Measurements from ENCODE around the gene FMNL3. TPM values are rescaled to one million over a fixed set of nuclear protein-coding genes. Genes with fewer than 3 reads are reported as not detected.

FMNL3 gene
- total and polyA plus RNA-seq, 2 experiments from 2014 or later: 8.7 to 32.6 TPM

DNA sequence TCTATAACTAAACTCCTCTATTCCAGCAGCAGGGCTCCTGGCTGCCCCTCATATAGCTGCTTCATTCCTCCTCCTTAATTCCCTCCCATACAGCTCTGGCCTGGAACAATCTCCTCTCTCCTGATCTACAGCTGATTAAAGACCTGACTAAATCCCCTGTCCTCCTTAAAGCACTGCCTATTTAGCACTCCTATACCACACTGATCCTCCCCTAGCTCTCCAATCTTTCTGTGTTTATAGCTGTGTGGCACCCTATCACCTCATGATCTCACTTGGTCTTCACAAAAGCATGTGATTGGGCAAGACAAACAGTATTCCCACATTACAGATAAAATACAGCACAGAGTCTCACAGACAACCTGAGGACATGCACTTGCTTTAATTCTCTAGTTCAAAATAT is 17.4 kb downstream of the FMNL3 start:
- Histone ChIP-seq H4K20me1 (replicated peaks; ENCODE audit: insufficient read depth) (0 out of 2 replicates have a peak, but pooled peaks cover 8% of the 10 kb centered on the region), H3K4me2 (no peak overlapping the region; the same call in 1 of the 2 replicates), H3K36me3 (ENCODE audit: insufficient read depth) (no peaks in the 10 kb centered on the region), H3K9me2 (ENCODE audit: insufficient read depth) (no peaks in the 10 kb centered on the region), H3K79me2 (replicated peaks; ENCODE audit: insufficient read depth) (peaks cover 85% of the 10 kb centered on the region), H3K27ac (ENCODE audit: low read depth) (0 out of 2 replicates have a peak overlapping the region, but pooled peaks have one; percentile 70), H2AFZ (no peak overlapping the region), H3F3A (replicated peaks; ENCODE audit: low read depth) (no peaks in the 10 kb centered on the region), H3K4me3 (no peak overlapping the region), H3K27me3 (ENCODE audit: insufficient read depth) (no peaks in the 10 kb centered on the region), H3K4me1 (ENCODE audit: insufficient read depth) (peaks cover 34% of the 10 kb centered on the region)
- no peak overlapping the region for H3K4me3 Mint-ChIP-seq
- peaks cover 4% of the 10 kb centered on the region for H3K27me3 Mint-ChIP-seq (ENCODE audit: insufficient read depth, low read depth, poor library complexity)
- TF ChIP-seq NANOG (IDR thresholded peaks at IDR 0.05; ENCODE audit: borderline replicate concordance): no peak
- TF ChIP-seq EZH2phosphoT487 (IDR thresholded peaks at IDR 0.05; ENCODE audit: unreplicated experiment): no peak
- no peak for TF ChIP-seq ZNF114 (CRISPR knock-in tag; IDR thresholded peaks at IDR 0.05)
- TF ChIP-seq, protein P1, sequence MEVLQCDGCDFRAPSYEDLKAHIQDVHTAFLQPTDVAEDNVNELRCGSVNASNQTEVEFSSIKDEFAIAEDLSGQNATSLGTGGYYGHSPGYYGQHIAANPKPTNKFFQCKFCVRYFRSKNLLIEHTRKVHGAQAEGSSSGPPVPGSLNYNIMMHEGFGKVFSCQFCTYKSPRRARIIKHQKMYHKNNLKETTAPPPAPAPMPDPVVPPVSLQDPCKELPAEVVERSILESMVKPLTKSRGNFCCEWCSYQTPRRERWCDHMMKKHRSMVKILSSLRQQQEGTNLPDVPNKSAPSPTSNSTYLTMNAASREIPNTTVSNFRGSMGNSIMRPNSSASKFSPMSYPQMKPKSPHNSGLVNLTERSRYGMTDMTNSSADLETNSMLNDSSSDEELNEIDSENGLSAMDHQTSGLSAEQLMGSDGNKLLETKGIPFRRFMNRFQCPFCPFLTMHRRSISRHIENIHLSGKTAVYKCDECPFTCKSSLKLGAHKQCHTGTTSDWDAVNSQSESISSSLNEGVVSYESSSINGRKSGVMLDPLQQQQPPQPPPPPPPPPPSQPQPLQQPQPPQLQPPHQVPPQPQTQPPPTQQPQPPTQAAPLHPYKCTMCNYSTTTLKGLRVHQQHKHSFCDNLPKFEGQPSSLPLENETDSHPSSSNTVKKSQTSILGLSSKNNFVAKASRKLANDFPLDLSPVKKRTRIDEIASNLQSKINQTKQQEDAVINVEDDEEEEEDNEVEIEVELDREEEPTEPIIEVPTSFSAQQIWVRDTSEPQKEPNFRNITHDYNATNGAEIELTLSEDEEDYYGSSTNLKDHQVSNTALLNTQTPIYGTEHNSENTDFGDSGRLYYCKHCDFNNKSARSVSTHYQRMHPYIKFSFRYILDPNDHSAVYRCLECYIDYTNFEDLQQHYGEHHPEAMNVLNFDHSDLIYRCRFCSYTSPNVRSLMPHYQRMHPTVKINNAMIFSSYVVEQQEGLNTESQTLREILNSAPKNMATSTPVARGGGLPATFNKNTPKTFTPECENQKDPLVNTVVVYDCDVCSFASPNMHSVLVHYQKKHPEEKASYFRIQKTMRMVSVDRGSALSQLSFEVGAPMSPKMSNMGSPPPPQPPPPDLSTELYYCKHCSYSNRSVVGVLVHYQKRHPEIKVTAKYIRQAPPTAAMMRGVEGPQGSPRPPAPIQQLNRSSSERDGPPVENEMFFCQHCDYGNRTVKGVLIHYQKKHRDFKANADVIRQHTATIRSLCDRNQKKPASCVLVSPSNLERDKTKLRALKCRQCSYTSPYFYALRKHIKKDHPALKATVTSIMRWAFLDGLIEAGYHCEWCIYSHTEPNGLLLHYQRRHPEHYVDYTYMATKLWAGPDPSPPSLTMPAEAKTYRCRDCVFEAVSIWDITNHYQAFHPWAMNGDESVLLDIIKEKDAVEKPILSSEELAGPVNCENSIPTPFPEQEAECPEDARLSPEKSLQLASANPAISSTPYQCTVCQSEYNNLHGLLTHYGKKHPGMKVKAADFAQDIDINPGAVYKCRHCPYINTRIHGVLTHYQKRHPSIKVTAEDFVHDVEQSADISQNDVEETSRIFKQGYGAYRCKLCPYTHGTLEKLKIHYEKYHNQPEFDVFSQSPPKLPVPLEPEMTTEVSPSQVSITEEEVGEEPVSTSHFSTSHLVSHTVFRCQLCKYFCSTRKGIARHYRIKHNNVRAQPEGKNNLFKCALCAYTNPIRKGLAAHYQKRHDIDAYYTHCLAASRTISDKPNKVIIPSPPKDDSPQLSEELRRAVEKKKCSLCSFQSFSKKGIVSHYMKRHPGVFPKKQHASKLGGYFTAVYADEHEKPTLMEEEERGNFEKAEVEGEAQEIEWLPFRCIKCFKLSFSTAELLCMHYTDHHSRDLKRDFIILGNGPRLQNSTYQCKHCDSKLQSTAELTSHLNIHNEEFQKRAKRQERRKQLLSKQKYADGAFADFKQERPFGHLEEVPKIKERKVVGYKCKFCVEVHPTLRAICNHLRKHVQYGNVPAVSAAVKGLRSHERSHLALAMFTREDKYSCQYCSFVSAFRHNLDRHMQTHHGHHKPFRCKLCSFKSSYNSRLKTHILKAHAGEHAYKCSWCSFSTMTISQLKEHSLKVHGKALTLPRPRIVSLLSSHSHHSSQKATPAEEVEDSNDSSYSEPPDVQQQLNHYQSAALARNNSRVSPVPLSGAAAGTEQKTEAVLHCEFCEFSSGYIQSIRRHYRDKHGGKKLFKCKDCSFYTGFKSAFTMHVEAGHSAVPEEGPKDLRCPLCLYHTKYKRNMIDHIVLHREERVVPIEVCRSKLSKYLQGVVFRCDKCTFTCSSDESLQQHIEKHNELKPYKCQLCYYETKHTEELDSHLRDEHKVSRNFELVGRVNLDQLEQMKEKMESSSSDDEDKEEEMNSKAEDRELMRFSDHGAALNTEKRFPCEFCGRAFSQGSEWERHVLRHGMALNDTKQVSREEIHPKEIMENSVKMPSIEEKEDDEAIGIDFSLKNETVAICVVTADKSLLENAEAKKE (CRISPR knock-in tag; IDR thresholded peaks at IDR 0.05): no peak
- TF ChIP-seq ETS1 (IDR thresholded peaks at IDR 0.05): no peak
- no peak for TF ChIP-seq JUNB (IDR thresholded peaks at IDR 0.05; ENCODE audit: unreplicated experiment)
- no peak for TF ChIP-seq EZH2 (IDR thresholded peaks at IDR 0.05; ENCODE audit: low read depth, unreplicated experiment)
- no peak for TF ChIP-seq CREB1 (CRISPR knock-in tag; IDR thresholded peaks at IDR 0.05; ENCODE audit: low read depth)
- no peak for TF ChIP-seq ZNF331 (CRISPR knock-in tag; IDR thresholded peaks at IDR 0.05; ENCODE audit: low read depth)
- TF ChIP-seq POLR2AphosphoS5 (IDR thresholded peaks at IDR 0.05; ENCODE audit: low read depth): no peak
- TF ChIP-seq, protein P2, sequence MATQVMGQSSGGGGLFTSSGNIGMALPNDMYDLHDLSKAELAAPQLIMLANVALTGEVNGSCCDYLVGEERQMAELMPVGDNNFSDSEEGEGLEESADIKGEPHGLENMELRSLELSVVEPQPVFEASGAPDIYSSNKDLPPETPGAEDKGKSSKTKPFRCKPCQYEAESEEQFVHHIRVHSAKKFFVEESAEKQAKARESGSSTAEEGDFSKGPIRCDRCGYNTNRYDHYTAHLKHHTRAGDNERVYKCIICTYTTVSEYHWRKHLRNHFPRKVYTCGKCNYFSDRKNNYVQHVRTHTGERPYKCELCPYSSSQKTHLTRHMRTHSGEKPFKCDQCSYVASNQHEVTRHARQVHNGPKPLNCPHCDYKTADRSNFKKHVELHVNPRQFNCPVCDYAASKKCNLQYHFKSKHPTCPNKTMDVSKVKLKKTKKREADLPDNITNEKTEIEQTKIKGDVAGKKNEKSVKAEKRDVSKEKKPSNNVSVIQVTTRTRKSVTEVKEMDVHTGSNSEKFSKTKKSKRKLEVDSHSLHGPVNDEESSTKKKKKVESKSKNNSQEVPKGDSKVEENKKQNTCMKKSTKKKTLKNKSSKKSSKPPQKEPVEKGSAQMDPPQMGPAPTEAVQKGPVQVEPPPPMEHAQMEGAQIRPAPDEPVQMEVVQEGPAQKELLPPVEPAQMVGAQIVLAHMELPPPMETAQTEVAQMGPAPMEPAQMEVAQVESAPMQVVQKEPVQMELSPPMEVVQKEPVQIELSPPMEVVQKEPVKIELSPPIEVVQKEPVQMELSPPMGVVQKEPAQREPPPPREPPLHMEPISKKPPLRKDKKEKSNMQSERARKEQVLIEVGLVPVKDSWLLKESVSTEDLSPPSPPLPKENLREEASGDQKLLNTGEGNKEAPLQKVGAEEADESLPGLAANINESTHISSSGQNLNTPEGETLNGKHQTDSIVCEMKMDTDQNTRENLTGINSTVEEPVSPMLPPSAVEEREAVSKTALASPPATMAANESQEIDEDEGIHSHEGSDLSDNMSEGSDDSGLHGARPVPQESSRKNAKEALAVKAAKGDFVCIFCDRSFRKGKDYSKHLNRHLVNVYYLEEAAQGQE (IDR thresholded peaks at IDR 0.05; ENCODE audit: unreplicated experiment): no peak
- no peak overlapping the region for H3K27ac Mint-ChIP-seq
- ATAC-seq (no peak), DNase-seq (ENCODE audit: low spot score) (no peak)
- no peaks in the 10 kb centered on the region; the same call in 2 of the 3 replicates for H3K9me3 Mint-ChIP-seq
- H3K4me1 Mint-ChIP-seq: peaks cover 34% of the 10 kb centered on the region
- peaks cover 11% of the 10 kb centered on the region for H3K36me3 Mint-ChIP-seq (ENCODE audit: low read depth)
